PFSK-1 (cell line): ENCODE measurements around the gene NMD3.

Source experiments
- FOXP2 ChIP-seq: optimal IDR thresholded peaks from 2 replicates; pipeline ENCODE3; 2011; ENCODE audit warnings: borderline replicate concordance, control low read depth, inconsistent platforms; ENCODE audit not compliant: insufficient read depth; ENCODE audit errors: extremely low read length, extremely low read depth
- POLR2AphosphoS5 ChIP-seq: IDR thresholded peaks from 2 replicates; pipeline ENCODE4 v1.6.1; 2012; ENCODE audit warnings: low read depth, mild to moderate bottlenecking, control low read depth, low read length, moderate library complexity
- SIN3A ChIP-seq: IDR thresholded peaks from 2 replicates; pipeline ENCODE4 v1.6.1; 2012; ENCODE audit warnings: mild to moderate bottlenecking, low read length, moderate library complexity, borderline replicate concordance; ENCODE audit not compliant: insufficient read depth
- TAF1 ChIP-seq: IDR thresholded peaks from 2 replicates; pipeline ENCODE4 v1.6.1; 2012; ENCODE audit warnings: low read length, control low read depth, borderline replicate concordance; ENCODE audit not compliant: insufficient read depth
- TF ChIP-seq, protein P1 (sequence below), 2 experiments: IDR thresholded peaks; 2 replicates each; pipeline versions ENCODE4 v1.6.1 to v1.8.0; 2011 to 2012; ENCODE audit warnings: low read depth in 2 of 2, low read length in 2 of 2, control low read depth in 1 of 2, inconsistent platforms in 1 of 2, mild to moderate bottlenecking in 1 of 2, moderate library complexity in 1 of 2; ENCODE audit not compliant: insufficient read depth in 1 of 2

DNA sequence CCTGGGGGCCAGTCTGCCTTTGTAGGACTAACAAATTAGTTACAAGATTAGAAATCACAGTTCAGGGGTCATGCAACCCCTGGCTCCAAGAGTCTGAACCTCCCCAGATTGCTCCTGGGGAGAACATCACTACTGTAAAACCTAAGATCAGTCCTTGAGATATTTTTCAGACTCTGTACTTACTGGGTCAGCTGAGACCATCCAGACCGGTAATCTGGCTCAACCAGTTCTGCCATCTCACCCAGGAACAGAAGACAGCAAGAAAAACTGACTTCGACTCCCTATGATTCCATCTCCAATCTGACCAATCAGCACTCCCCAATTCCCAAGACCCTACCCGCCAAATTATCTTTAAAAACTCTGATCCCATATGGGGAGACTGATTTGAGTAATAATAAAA is 47.5 kb downstream of the NMD3 start:
- TF ChIP-seq TAF1: no peak
- TF ChIP-seq, protein P1, sequence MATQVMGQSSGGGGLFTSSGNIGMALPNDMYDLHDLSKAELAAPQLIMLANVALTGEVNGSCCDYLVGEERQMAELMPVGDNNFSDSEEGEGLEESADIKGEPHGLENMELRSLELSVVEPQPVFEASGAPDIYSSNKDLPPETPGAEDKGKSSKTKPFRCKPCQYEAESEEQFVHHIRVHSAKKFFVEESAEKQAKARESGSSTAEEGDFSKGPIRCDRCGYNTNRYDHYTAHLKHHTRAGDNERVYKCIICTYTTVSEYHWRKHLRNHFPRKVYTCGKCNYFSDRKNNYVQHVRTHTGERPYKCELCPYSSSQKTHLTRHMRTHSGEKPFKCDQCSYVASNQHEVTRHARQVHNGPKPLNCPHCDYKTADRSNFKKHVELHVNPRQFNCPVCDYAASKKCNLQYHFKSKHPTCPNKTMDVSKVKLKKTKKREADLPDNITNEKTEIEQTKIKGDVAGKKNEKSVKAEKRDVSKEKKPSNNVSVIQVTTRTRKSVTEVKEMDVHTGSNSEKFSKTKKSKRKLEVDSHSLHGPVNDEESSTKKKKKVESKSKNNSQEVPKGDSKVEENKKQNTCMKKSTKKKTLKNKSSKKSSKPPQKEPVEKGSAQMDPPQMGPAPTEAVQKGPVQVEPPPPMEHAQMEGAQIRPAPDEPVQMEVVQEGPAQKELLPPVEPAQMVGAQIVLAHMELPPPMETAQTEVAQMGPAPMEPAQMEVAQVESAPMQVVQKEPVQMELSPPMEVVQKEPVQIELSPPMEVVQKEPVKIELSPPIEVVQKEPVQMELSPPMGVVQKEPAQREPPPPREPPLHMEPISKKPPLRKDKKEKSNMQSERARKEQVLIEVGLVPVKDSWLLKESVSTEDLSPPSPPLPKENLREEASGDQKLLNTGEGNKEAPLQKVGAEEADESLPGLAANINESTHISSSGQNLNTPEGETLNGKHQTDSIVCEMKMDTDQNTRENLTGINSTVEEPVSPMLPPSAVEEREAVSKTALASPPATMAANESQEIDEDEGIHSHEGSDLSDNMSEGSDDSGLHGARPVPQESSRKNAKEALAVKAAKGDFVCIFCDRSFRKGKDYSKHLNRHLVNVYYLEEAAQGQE (IDR thresholded peaks at IDR 0.05; ENCODE audit: insufficient read depth in 1 of 2, low read depth in 2 of 2, low read length in 2 of 2): no peak
- no peak for TF ChIP-seq FOXP2
- TF ChIP-seq POLR2AphosphoS5: no peak
- no peak for TF ChIP-seq SIN3A
